Smooth muscle cell of the brain vasculature (primary cell): ENCODE results near the gene LGALSL.
"Not testable (repeated sequence)": the region's sequence is repeated elsewhere in the genome, so short reads cannot be mapped to it uniquely, and the experiment has no call there.

Source experiments
- DNase-seq: peaks from one replicate; pipeline ENCODE4 v3.0.0-alpha.2; 2012; ENCODE audit warnings: low read depth, low spot score

LGALSL gene

GRCh38 chr2:64442801-64443429 is 11.0 kb upstream of the LGALSL start:
- no peak for DNase-seq

- DNase-seq, result not testable (repeated sequence)
Observed at GRCh38 chr2:64445970-64446369, 8.0 kb upstream of the LGALSL start.

DNA sequence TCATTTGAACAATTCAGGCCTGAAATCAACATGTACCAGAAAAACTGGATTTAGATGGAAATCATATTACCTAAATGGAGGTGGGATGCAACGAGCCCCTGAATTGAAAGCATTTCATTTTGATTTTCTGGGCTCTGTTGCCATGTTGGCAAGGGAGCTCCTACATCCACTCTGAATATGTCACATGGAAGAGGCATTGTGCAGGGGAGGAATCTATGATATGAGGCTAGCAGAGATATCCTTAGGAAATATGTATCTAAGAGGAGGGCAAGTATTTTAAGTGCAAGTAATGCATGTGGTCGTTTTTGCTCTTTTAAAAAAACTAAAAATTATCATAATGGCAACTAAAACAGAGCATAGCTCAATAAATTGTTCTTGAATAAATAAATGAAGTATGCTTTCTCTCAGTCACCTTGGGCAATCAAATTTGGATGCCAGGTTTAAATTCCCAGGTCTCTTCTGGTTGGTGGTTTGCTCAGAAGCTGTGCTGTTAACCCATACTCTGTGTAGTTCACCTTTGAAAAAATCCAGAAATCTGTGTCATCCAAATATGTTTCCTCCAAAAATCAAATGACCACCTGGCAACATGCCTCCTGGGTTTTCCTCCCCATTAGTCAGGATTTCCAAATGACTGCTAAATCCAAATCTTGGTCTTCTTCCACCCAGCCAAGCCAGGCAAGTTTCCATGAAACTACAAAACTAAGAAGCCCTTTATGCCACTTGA is 6.5 kb upstream of the LGALSL start:
- no peak for DNase-seq

DNA sequence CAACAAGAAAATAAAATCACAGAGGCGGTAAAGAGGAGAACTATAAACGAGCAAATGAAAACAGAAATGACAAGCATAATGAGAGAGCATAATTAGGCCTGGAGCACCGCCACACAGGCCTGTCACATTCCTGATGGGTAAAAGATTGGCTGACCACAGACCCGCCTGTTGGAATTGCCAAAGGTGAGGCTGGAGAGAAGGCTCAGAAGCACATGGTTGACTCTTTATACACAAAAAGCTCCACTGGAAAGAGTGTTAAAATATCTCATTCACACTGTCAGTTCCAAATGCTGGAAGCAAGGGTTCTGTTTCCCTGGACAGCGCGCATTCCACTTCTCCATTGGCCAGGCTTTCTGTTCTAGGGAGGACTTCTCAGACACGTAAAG is 5.9 kb upstream of the LGALSL start:
- DNase-seq, result no peak

GRCh38 chr2:64451051-64451450 is 2.9 kb upstream of the LGALSL start:
- no peak for DNase-seq

DNA sequence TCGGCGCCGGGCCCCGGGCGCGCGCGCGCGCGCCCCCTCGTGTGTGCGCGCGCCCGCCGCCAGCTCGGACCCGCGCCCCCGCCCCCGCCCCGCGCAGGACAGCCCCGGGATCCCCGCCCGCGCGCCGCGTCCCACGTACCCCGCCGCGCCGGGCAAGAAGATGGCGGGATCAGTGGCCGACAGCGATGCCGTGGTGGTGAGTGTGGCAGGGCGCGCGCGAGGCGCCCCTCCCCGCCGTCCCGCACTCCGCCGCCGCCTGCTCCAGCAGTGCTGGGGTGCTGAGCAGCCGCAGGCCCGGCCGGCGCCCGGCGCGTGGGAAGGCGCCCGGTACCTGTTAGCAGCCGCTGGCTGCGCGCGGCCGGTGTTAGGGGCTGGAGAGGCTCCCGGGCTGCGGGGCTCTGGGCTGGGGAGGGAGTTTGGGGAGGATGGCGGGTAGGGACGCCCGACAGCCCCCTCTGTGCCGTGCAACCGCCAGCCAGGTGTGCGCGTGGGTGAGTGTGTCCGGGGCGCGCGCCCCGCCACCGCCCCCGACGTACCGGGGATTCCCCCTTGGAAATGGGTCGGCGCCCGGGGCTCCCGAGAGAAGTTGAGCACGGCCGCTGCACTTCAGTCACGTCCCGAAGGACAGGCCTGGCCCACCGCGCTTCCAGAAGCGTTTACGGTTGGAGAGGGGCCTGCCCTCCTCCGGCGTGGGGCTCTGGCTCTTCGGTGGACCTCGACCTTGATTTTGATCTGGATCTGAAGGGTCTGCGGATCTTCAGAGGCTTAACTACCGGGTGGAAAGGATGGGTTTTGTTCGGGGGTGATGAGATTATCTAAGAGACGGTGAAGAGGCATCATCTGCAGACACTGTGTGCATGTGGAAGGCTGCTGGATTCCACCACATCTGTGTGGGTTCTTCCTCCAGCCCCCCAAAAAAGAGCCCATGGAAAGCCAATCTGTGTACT is 697 bp downstream of the LGALSL start:
- DNase-seq, result no peak

DNA sequence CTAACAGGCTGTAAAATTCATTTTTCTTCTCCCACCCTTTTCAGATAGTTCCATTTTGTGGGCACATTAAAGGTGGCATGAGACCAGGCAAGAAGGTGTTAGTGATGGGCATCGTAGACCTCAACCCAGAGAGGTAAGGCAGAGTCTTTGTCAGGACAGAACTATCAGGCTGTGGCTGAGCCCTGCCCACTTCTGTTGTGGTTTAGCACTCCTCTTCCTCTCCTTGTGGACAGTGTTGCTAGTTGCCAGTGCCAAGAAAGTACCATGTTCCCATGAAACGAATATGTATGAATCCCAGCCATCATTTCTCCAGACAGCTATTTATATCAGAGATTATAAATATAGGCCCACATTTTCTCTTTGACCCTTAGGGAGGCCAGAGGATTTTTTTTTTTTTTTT is 1.6 kb downstream of the LGALSL start:
- DNase-seq, result no peak

- no peak for DNase-seq
Observed at GRCh38 chr2:64456293-64456692, 2.3 kb downstream of the LGALSL start.

DNA sequence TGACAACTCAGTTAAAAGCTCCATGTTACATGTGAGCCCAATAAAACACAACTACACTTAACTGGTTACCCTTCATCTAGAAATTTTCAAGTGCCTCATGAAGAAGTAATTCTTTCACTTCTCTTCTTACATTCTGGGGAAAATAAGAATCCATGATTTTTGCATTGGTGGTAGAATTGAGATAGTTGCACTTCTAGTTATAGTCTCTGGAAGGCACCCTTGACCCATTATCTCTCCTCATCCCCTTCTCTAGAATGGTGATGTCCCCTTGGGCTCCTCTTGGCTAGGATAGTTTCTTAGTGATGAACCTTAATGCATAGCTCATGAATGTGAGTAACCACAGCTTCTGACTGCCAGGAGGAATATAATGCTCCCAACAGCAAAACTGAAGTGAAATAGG is 3.6 kb downstream of the LGALSL start:
- no peak for DNase-seq

GRCh38 chr2:64459575-64459974 is 5.6 kb downstream of the LGALSL start:
- no peak for DNase-seq

- DNase-seq, result no peak
Observed at GRCh38 chr2:64460330-64460729, 6.4 kb downstream of the LGALSL start.

- DNase-seq, result no peak
Observed at GRCh38 chr2:64461271-64462058, 7.5 kb downstream of the LGALSL start.

GRCh38 chr2:64462171-64462570 is 8.2 kb downstream of the LGALSL start:
- no peak for DNase-seq

DNA sequence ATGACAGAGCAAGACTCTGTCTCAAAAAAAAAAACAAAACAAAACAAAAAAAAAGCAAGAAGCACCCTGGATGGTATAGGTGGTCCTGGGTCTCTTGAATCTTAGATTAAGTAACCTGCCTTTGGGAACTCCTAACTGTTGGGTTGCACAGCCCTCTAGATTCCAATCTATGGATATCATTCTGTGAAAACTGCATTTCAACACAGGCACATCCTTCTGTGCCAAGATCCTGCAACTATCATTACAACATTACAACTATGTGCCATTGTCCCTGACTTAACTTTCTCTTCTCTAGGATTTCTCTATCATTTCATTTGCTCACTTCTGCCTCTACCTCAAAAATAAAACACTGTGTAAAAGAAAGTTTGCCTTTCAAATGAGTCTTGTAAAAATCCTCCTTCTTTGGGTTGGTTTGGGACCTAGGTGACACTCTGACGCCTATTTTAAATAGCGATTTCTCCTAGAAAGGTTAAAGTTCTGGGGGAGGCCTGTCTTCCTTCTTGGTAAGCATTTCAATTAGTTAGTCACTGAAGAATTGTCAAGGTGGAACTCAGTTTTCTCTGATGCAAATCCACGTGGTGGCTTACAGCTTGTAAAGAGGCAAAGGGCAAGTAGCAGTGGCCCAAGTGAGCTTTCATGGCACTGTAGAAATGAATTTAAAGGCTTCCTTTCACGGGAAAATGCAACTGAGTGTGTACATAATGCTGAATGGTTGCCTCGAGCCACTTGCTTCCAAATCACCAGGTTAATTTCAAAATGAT is 9.2 kb downstream of the LGALSL start:
- no peak for DNase-seq

GRCh38 chr2:64463781-64464180 is 9.8 kb downstream of the LGALSL start:
- DNase-seq, result no peak

DNA sequence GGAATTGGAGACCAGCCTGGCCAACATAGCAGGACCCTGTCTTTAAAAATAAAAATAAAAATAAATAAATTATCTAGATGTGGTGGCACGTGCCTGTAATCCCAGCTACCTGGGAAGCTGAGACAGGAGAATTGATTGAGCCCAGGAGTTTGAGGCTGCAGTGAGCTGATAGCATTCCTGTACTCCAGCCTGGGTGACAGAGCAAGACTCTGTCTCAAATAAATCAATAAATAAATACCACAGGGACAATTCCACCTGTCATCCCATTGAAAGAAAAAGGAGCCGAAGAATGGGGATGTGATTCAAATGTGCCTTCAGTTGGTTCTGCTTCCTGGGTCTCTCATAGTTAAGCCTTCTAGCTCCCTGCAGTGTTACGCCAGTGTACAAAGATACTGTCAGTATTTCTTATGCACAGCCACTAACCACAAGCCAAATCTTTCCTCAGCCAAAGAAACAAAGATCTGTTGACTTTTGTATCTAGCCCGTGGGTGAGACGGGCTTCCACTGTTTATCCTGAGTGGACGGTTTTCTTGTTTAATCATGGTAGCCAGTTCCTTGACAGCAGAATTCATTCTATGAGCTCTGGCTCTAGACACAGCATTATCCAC is 12.6 kb downstream of the LGALSL start:
- no peak for DNase-seq

DNA sequence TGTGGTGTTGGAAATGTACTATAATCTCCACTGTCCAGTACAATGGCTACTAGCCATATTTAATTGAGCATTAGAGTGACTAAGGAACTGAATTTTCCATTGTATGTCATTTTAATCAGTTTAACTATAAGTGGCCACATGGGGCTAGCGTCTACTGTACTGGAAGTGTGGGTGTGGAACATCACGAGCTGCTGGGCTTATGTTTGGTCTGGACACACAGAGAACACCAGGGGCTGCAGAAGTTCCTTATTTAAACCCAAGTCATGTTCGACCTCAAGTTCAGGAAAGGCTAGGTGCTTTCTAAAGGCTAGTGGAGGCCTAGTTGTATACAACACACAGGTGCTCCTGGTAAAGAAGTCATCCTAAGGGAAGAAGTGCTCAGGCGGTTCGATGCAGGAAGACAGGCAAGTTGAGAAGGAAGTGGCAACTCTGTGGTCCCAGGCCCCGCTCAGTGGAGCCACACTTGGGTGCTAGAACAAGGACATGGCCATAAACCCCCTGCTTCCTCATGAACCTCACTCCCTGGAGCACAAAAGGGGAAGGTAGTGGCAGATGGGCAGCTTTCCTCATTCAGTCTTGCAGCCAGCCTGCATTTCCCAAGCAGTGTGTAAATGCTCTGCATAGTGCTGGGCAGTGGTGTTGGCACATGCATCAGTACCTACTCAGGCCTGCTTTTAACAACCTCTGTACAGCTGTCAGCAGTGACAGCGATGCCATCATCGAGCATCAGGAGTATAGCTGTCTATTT is 13.3 kb downstream of the LGALSL start:
- no peak for DNase-seq

DNA sequence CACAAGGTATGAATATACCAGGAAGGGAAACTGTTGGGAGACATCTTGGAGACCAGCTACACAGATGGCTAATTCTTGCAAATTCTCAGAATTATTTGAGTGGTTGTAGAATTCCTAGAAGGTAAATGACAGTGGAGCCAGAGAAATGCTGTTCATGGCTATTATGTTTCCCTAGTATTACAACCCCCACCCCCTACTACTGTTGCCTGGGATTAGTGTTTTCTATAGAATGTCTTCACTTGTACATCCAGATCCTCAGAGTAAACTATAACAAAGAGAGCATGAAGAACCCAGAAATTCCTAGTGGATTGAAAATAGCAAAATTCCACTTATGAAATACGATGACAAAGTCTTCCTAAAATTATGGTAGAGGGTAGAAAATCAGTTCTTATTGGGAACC is 15.3 kb downstream of the LGALSL start:
- no peak for DNase-seq

DNA sequence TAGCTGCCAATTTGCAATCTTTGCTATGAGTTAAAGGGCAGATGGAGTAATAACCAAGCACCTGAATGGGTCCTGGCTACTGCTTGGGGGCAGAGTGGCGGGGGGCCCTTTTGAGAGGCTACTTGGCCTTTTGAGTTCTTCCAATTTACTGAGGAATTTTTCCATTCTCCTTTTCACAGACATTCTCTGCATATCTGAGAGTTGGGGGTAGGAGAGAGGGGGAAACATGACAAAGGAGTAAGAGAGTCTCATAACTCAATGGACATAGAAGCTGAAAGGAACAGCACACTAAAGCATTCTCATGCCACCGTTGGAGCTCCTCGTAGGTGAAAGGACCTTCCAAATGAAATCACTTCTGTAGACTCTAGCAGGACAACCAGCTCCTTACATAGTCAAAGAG is 16.1 kb downstream of the LGALSL start:
- DNase-seq, result no peak
